Smooth muscle cell (in vitro differentiated cells): ENCODE data around the gene MORN1. TPM values are rescaled to one million over a fixed set of nuclear protein-coding genes. Genes with fewer than 3 reads are reported as not detected.

ENCODE experiments used
- DNase-seq: peaks from one replicate; lab custom pipeline; 2025; ENCODE audit not compliant: unreplicated experiment; lab: John Stamatoyannopoulos, UW
- H2AFZ ChIP-seq: fragments of 200-600 bp; sonication (generic); 2 replicates; pipeline ENCODE4 v1.6.0; 2016; ENCODE audit warnings: antibody characterized with exemption, low read depth, mild to moderate bottlenecking
- H3F3A ChIP-seq: fragments of 200-600 bp; sonication (generic); 2 replicates; pipeline ENCODE4 v1.6.0; 2017; ENCODE audit warnings: antibody characterized with exemption, low read depth
- H3K27ac ChIP-seq: fragments of 200-600 bp; sonication (generic); 2 replicates; pipeline ENCODE4 v1.5.1; 2016; ENCODE audit warnings: low read depth, mild to moderate bottlenecking
- H3K27me3 ChIP-seq: fragments of 200-600 bp; sonication (generic); 2 replicates; pipeline ENCODE4 v1.6.1; 2016; ENCODE audit warnings: low read depth, mild to moderate bottlenecking
- H3K36me3 ChIP-seq: fragments of 200-600 bp; sonication (generic); 2 replicates; pipeline ENCODE4 v1.5.1; 2016; ENCODE audit warnings: low read depth
- H3K4me1 ChIP-seq: fragments of 200-600 bp; sonication (generic); 2 replicates; pipeline ENCODE4 v1.5.1; 2016; ENCODE audit warnings: low read depth
- H3K4me2 ChIP-seq: fragments of 200-600 bp; sonication (generic); 2 replicates; pipeline ENCODE4 v1.6.0; 2016; ENCODE audit warnings: mild to moderate bottlenecking
- H3K4me3 ChIP-seq: fragments of 200-600 bp; sonication (generic); 2 replicates; pipeline ENCODE4 v1.5.1; 2016; ENCODE audit warnings: mild to moderate bottlenecking
- H3K79me2 ChIP-seq: fragments of 200-600 bp; sonication (generic); 2 replicates; pipeline ENCODE4 v1.6.0; 2016; ENCODE audit warnings: low read depth, mild to moderate bottlenecking
- H3K9ac ChIP-seq: fragments of 200-600 bp; sonication (generic); 2 replicates; pipeline ENCODE4 v1.6.0; 2016; ENCODE audit warnings: low read depth
- H3K9me3 ChIP-seq: fragments of 200-600 bp; sonication (generic); replicated peaks from 2 replicates; pipeline ENCODE4 v1.5.1; 2016; ENCODE audit warnings: low read depth
- H4K20me1 ChIP-seq: fragments of 200-600 bp; sonication (generic); 2 replicates; pipeline ENCODE4 v1.6.0; 2016; ENCODE audit warnings: low read depth
- WGBS: methylation state at CpG from one replicate; pipeline ENCODE4 v1.1.7; 2016; ENCODE audit warnings: low lambda C conversion rate; 5-methylcytosine and 5-hydroxymethylcytosine counted together
- polyA plus RNA-seq: library from polyadenylated mRNA; unstranded; fragments of >200 nt; fragmentation: Nextera tagmentation; extraction: Ambion mirVana; gene quantifications from 2 replicates; pipeline ENCODE4 v1.2.1, GENCODE V29; 2016
- total RNA-seq: library from RNA; depleted of rRNA; stranded (reverse); fragments of >200 nt; gene quantifications from 2 replicates; pipeline ENCODE4 v1.2.3, GENCODE V29; 2014
- TF ChIP-seq, protein P1 (sequence below): fragments of 200-600 bp; sonication (generic); IDR thresholded peaks from 2 replicates; pipeline ENCODE4 v1.5.1; 2017; ENCODE audit warnings: borderline replicate concordance, mild to moderate bottlenecking, antibody characterized with exemption; ENCODE audit not compliant: insufficient read depth, poor library complexity, severe bottlenecking

MORN1 gene
- total and polyA plus RNA-seq, 2 experiments from 2014 or later: 4.9 to 6.2 TPM

DNA sequence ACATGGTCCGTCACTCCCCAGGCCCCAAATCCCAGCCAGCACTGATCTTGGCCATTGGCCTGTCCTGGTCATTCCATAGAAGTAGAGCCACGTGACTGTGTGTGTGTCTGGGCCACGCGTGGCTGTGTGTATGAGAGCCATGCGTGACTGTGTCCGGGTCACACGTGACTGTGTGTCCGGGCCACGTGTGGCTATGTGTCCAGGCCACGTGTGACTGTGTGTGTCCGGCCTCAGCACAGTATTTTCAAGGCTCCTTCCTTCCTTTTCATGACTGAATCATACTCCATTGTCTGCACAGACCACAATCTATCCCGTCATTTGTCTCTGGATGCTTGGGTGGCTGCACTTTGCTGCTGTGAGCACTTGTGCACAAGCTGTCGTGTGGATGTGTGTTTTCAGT is 95.8 kb downstream of the MORN1 start:
- Histone ChIP-seq H3K9me3 (no peaks in the 10 kb centered on the region), H4K20me1 (peaks cover 100% of the 10 kb centered on the region), H3K4me2 (no peak overlapping the region), H3K4me1 (no peaks in the 10 kb centered on the region), H3K9ac (no peak overlapping the region), H3K27ac (no peak overlapping the region), H3K4me3 (no peak overlapping the region), H3F3A (no peaks in the 10 kb centered on the region), H3K79me2 (peaks cover 100% of the 10 kb centered on the region), H3K36me3 (no peaks in the 10 kb centered on the region), H3K27me3 (no peaks in the 10 kb centered on the region), H2AFZ (no peak overlapping the region)
- TF ChIP-seq, protein P1, sequence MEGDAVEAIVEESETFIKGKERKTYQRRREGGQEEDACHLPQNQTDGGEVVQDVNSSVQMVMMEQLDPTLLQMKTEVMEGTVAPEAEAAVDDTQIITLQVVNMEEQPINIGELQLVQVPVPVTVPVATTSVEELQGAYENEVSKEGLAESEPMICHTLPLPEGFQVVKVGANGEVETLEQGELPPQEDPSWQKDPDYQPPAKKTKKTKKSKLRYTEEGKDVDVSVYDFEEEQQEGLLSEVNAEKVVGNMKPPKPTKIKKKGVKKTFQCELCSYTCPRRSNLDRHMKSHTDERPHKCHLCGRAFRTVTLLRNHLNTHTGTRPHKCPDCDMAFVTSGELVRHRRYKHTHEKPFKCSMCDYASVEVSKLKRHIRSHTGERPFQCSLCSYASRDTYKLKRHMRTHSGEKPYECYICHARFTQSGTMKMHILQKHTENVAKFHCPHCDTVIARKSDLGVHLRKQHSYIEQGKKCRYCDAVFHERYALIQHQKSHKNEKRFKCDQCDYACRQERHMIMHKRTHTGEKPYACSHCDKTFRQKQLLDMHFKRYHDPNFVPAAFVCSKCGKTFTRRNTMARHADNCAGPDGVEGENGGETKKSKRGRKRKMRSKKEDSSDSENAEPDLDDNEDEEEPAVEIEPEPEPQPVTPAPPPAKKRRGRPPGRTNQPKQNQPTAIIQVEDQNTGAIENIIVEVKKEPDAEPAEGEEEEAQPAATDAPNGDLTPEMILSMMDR: no peak
- no peak for DNase-seq
- over 99% methylated on average over 13 of the region's 13 CpGs for WGBS

DNA sequence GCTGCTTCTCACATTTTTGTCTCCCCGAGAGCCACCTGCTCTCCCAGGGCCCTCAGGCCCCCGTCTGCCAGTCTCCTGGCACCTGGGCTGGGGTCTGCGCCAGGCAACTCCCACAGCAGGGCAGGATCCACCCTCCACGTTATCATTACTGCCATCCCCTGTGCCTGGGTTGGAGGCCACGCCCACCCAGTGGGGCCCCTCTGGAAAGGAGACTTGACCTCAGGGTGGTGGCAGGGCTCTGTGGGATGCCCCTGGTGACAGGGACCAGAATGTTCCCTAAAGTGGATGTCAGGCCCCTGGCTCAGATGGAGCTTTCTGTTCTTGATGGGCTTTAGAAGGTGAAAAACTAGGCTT is 96.7 kb downstream of the MORN1 start:
- Histone ChIP-seq H3K9ac (peak overlapping the region; percentile 13), H3K4me2 (no peak overlapping the region), H4K20me1 (peaks cover 100% of the 10 kb centered on the region), H2AFZ (no peak overlapping the region), H3K27ac (peak overlapping the region; percentile 19), H3K4me3 (no peak overlapping the region), H3F3A (no peaks in the 10 kb centered on the region), H3K9me3 (no peaks in the 10 kb centered on the region), H3K36me3 (no peaks in the 10 kb centered on the region), H3K79me2 (peaks cover 100% of the 10 kb centered on the region), H3K4me1 (peaks cover 4% of the 10 kb centered on the region), H3K27me3 (no peaks in the 10 kb centered on the region)
- no peak for DNase-seq
- TF ChIP-seq, protein P1: no peak
- 89% methylated on average over 5 of the region's 5 CpGs for WGBS

DNA sequence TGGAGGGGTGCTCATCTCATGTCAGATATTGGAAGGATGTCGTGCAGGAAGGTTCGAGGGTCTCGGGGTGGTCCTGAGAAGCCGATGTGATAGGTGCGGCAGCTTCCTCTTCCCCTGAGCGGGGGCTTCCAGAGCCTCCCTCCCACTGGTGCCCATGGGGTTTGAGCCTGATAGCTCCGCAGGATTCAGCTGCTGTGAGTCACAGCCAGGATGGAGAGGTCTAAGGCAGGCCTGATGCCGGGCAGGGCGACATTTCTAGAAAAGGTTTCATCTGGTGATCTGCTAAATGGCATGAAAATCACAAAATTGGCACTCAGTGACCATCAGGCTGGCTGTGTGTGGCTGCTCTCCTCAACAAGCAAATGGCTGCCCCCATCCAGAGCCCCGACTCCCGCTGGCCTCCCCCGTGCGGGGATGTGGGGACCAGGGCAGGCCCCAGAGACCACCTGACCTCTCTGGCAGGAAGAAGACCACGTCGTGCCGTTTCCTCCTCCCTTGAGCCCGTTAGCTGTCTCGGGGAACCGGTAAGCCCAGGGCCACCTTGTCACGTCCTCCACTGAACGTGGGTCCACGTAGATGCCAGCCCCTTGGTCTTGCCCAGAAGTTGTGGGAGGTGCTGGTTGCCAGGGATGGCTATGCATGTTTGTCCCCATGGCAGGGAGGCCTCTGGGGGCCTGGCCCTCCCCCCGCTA is 97.2 kb downstream of the MORN1 start:
- no peak for DNase-seq
- H4K20me1 ChIP-seq: peaks cover 99% of the 10 kb centered on the region
- H3K27me3 ChIP-seq: no peaks in the 10 kb centered on the region
- H3K9ac ChIP-seq: peak overlapping the region; percentile 13
- peaks cover 7% of the 10 kb centered on the region for H3K4me1 ChIP-seq
- no peaks in the 10 kb centered on the region for H3K9me3 ChIP-seq
- peak overlapping the region; percentile 19 for H3K27ac ChIP-seq
- H3K4me3 ChIP-seq: no peak overlapping the region
- TF ChIP-seq, protein P1: no peak
- no peak overlapping the region for H2AFZ ChIP-seq
- H3K79me2 ChIP-seq: peaks cover 100% of the 10 kb centered on the region
- WGBS: 86% methylated on average over 23 of the region's 23 CpGs
- H3K36me3 ChIP-seq: no peaks in the 10 kb centered on the region
- no peak overlapping the region for H3K4me2 ChIP-seq
- H3F3A ChIP-seq: no peaks in the 10 kb centered on the region
